T-helper 2 cell treated with Interferon-gamma antibody and Interleukin-4, amounts not matched to agents 5 μg/mL and 100 μg/mL, for 36 hours (primary cell): Measurements from ENCODE around the gene CEMP1.

ENCODE experiments used
- DNase-seq: peaks from one replicate; pipeline ENCODE4 v3.0.0; 2021; ENCODE audit warnings: low spot score
- H3K27ac Mint-ChIP-seq: one replicate; pipeline ENCODE4 v1.8.0; 2021; ENCODE audit warnings: mild to moderate bottlenecking, mixed read lengths
- H3K27me3 Mint-ChIP-seq: one replicate; pipeline ENCODE4 v1.8.0; 2021; ENCODE audit warnings: low read depth, mixed read lengths
- H3K36me3 Mint-ChIP-seq: one replicate; pipeline ENCODE4 v1.8.0; 2021; ENCODE audit warnings: low read depth, mixed read lengths
- H3K4me1 Mint-ChIP-seq: one replicate; pipeline ENCODE4 v1.8.0; 2021; ENCODE audit warnings: low read depth, mixed read lengths
- H3K4me3 Mint-ChIP-seq: one replicate; pipeline ENCODE4 v1.8.0; 2022; ENCODE audit warnings: mild to moderate bottlenecking, moderate library complexity, mixed read lengths
- H3K9me3 Mint-ChIP-seq: one replicate; pipeline ENCODE4 v1.8.0; 2021; ENCODE audit warnings: mixed read lengths

The CEMP1 gene

GRCh38 chr16:2519711-2520080 is 11.5 kb downstream of the CEMP1 start:
- Mint-ChIP-seq H3K36me3 (peaks cover 26% of the 10 kb centered on the region), H3K4me1 (peaks cover 29% of the 10 kb centered on the region), H3K9me3 (no peaks in the 10 kb centered on the region), H3K27ac (peak overlapping the region; percentile 92), H3K27me3 (no peaks in the 10 kb centered on the region), H3K4me3 (peak overlapping the region; percentile 74)
- no peak for DNase-seq

- Mint-ChIP-seq H3K4me3 (peak overlapping the region; percentile 74), H3K4me1 (peaks cover 31% of the 10 kb centered on the region), H3K9me3 (no peaks in the 10 kb centered on the region), H3K27ac (peak overlapping the region; percentile 92), H3K36me3 (peaks cover 22% of the 10 kb centered on the region), H3K27me3 (no peaks in the 10 kb centered on the region)
- DNase-seq: no peak
Observed at GRCh38 chr16:2518823-2519710, 12.1 kb downstream of the CEMP1 start.

GRCh38 chr16:2517954-2518605 is 13.1 kb downstream of the CEMP1 start:
- Mint-ChIP-seq H3K9me3 (no peaks in the 10 kb centered on the region), H3K27ac (no peak overlapping the region), H3K27me3 (no peaks in the 10 kb centered on the region), H3K4me1 (peaks cover 33% of the 10 kb centered on the region), H3K36me3 (peaks cover 18% of the 10 kb centered on the region), H3K4me3 (peak overlapping the region; percentile 30)
- DNase-seq: no peak

GRCh38 chr16:2516391-2517240 is 14.6 kb downstream of the CEMP1 start:
- no peak for DNase-seq
- Mint-ChIP-seq H3K4me1 (peaks cover 38% of the 10 kb centered on the region), H3K27ac (peak overlapping the region; percentile 92), H3K36me3 (peaks cover 18% of the 10 kb centered on the region), H3K27me3 (no peaks in the 10 kb centered on the region), H3K4me3 (peak overlapping the region; percentile 89), H3K9me3 (no peaks in the 10 kb centered on the region)

- DNase-seq: no peak
- Mint-ChIP-seq H3K36me3 (peaks cover 14% of the 10 kb centered on the region), H3K4me3 (peak overlapping the region; percentile 89), H3K27ac (peak overlapping the region; percentile 92), H3K4me1 (peaks cover 33% of the 10 kb centered on the region), H3K27me3 (no peaks in the 10 kb centered on the region), H3K9me3 (no peaks in the 10 kb centered on the region)
Observed at GRCh38 chr16:2515180-2515851, 15.9 kb downstream of the CEMP1 start.

GRCh38 chr16:2514333-2515179 is 16.7 kb downstream of the CEMP1 start:
- peak; percentile 42 for DNase-seq
- no peaks in the 10 kb centered on the region for H3K27me3 Mint-ChIP-seq
- H3K4me1 Mint-ChIP-seq: peaks cover 29% of the 10 kb centered on the region
- H3K9me3 Mint-ChIP-seq: no peaks in the 10 kb centered on the region
- H3K4me3 Mint-ChIP-seq: peak overlapping the region; percentile 89
- peaks cover 11% of the 10 kb centered on the region for H3K36me3 Mint-ChIP-seq
- peak overlapping the region; percentile 92 for H3K27ac Mint-ChIP-seq

- H3K4me1 Mint-ChIP-seq: peaks cover 29% of the 10 kb centered on the region
- no peaks in the 10 kb centered on the region for H3K9me3 Mint-ChIP-seq
- H3K27me3 Mint-ChIP-seq: no peaks in the 10 kb centered on the region
- H3K4me3 Mint-ChIP-seq: peak within 1 kb of the TSS; percentile 89
- peaks cover 10% of the 10 kb centered on the region for H3K36me3 Mint-ChIP-seq
- peak; percentile 91 for DNase-seq
- peak within 1 kb of the TSS; percentile 93 for H3K27ac Mint-ChIP-seq
Observed at GRCh38 chr16:2513405-2514332, 17.5 kb downstream of the CEMP1 start, which contains the start of gene ATP6V0C. Gene ATP6V0C, plus strand, starts transcription at chr16:2513952. Its CDS starts 152 bp downstream, at chr16:2514104.

GRCh38 chr16:2512735-2513404 is 18.3 kb downstream of the CEMP1 start:
- peaks cover 10% of the 10 kb centered on the region for H3K36me3 Mint-ChIP-seq
- H3K27me3 Mint-ChIP-seq: no peaks in the 10 kb centered on the region
- H3K4me1 Mint-ChIP-seq: peaks cover 29% of the 10 kb centered on the region
- H3K9me3 Mint-ChIP-seq: no peaks in the 10 kb centered on the region
- peak overlapping the region; percentile 91 for H3K27ac Mint-ChIP-seq
- H3K4me3 Mint-ChIP-seq: peak overlapping the region; percentile 77
- DNase-seq: no peak

GRCh38 chr16:2511996-2512734 is 19.0 kb downstream of the CEMP1 start:
- no peaks in the 10 kb centered on the region for H3K27me3 Mint-ChIP-seq
- peak overlapping the region; percentile 91 for H3K27ac Mint-ChIP-seq
- H3K9me3 Mint-ChIP-seq: no peaks in the 10 kb centered on the region

GRCh38 chr16:2511128-2511800 is 19.9 kb downstream of the CEMP1 start:
- no peaks in the 10 kb centered on the region for H3K27me3 Mint-ChIP-seq
- DNase-seq: no peak
- no peak overlapping the region for H3K4me3 Mint-ChIP-seq
- H3K9me3 Mint-ChIP-seq: no peaks in the 10 kb centered on the region
- no peak overlapping the region for H3K27ac Mint-ChIP-seq
- peaks cover under 1% of the 10 kb centered on the region for H3K36me3 Mint-ChIP-seq
- peaks cover 21% of the 10 kb centered on the region for H3K4me1 Mint-ChIP-seq

More at GRCh38 chr16:2511996-2512734, 19.0 kb downstream of the CEMP1 start:
- no peak for DNase-seq
- Mint-ChIP-seq H3K4me3 (peak overlapping the region; percentile 77), H3K36me3 (peaks cover 8% of the 10 kb centered on the region), H3K4me1 (peaks cover 29% of the 10 kb centered on the region)
